HCT116 (cell line): ENCODE measurements around the gene FLNC. TPM values are rescaled to one million over a fixed set of nuclear protein-coding genes. Genes with fewer than 3 reads are reported as not detected.
A peak's percentile ranks its signal among the peaks of the same experiment; 100 is the strongest.

Experiments
- ATAC-seq: fragments of 200-7000 bp; cut with Tn5 transposase; 2 replicates; pipeline ENCODE4 v1.9.1; 2020; ENCODE audit warnings: mild to moderate bottlenecking, moderate library complexity
- BruUV-seq: library from RNA; stranded (reverse); fragments of 400-500 nt; replicated peaks from 2 replicates; lab custom pipeline; 2021; lab: Mats Ljungman, UMichigan
- CTCF ChIA-PET: fragments of 300-600 bp; sonication (Branson Sonifier 250); formaldehyde crosslinking; loops from one replicate; lab custom pipeline; 2021; ENCODE audit warnings: antibody characterized with exemption; lab: Charles Lee
- POLR2A ChIA-PET: fragments of 300-600, 350-600 bp; sonication (Branson Sonifier 250); formaldehyde crosslinking; loops from one replicate; lab custom pipeline; 2021; ENCODE audit warnings: antibody characterized with exemption; lab: Charles Lee
- RAD21 ChIA-PET, 2 experiments: fragments of 300-600 bp; sonication (Branson Sonifier 250); formaldehyde crosslinking; loops; one replicate each; lab custom pipeline; 2023; ENCODE audit warnings: low total read pairs in 2 of 2; ENCODE audit not compliant: uncharacterized antibody in 2 of 2, unreplicated experiment in 2 of 2, low non-redundant PET in 1 of 2; lab: Charles Lee
- DNase-seq: peaks from one replicate; pipeline ENCODE4 v3.0.0-alpha.2; 2010; ENCODE audit warnings: low read depth, low spot score
- H2AFZ ChIP-seq: fragments of 200-600 bp; shearing (Covaris generic), sonication (generic); 2 replicates; pipeline ENCODE4 v1.6.1; 2017; ENCODE audit warnings: low read depth, mixed run types, mixed read lengths, antibody characterized with exemption, low read length; ENCODE audit not compliant: poor library complexity, severe bottlenecking
- H3K27ac ChIP-seq: 2 replicates; pipeline ENCODE4 v1.5.1; 2012; ENCODE audit warnings: low read depth, low read length
- H3K27me3 ChIP-seq: fragments of 200-600 bp; sonication (generic); 2 replicates; pipeline ENCODE4 v1.6.1; 2016; ENCODE audit warnings: mixed run types, low read length, mixed read lengths; ENCODE audit not compliant: insufficient read depth
- H3K36me3 ChIP-seq, 2 experiments: fragments of 200-500 bp in 1 of 2; fragments of 200-600 bp in 1 of 2; sonication (Bioruptor generic) in 1 of 2; sonication (generic) in 1 of 2; 2 replicates each; pipeline versions ENCODE4 v1.5.1 to v1.6.1; 2014 to 2016; ENCODE audit warnings: low read length in 2 of 2, inconsistent platforms in 1 of 2, mixed read lengths in 1 of 2, mixed run types in 1 of 2; ENCODE audit not compliant: insufficient read depth in 2 of 2, control insufficient read depth in 1 of 2
- H3K4me1 ChIP-seq, 2 experiments: fragments of 200-600 bp in 1 of 2; sonication (generic) in 1 of 2; 2 replicates each; pipeline versions ENCODE4 v1.5.1 to v1.6.1; 2012 to 2017; ENCODE audit warnings: low read length in 2 of 2, inconsistent platforms in 1 of 2, mild to moderate bottlenecking in 1 of 2, mixed read lengths in 1 of 2, mixed run types in 1 of 2, moderate library complexity in 1 of 2; ENCODE audit not compliant: insufficient read depth in 2 of 2, control insufficient read depth in 1 of 2
- H3K4me2 ChIP-seq: fragments of 200-600 bp; sonication (generic); 2 replicates; pipeline ENCODE4 v1.6.1; 2017; ENCODE audit warnings: mixed run types, low read length, mixed read lengths
- H3K4me3 ChIP-seq, 2 experiments: fragments of 200-600 bp in 1 of 2; sonication (generic) in 1 of 2; replicated peaks in 1 of 2; 2 replicates each; pipeline ENCODE4 v1.5.1; 2011 to 2016; ENCODE audit warnings: low read length in 2 of 2, control low read depth in 1 of 2, low read depth in 1 of 2, mild to moderate bottlenecking in 1 of 2, mixed read lengths in 1 of 2, mixed run types in 1 of 2
- H3K79me2 ChIP-seq: fragments of 200-600 bp; sonication (generic); 2 replicates; pipeline ENCODE4 v1.6.1; 2017; ENCODE audit warnings: mild to moderate bottlenecking, mixed run types, low read length, moderate library complexity, mixed read lengths; ENCODE audit not compliant: insufficient read depth
- H3K9ac ChIP-seq: fragments of 200-600 bp; sonication (generic); 2 replicates; pipeline ENCODE4 v1.6.1; 2016; ENCODE audit warnings: low read length, mixed read lengths
- H3K9me2 ChIP-seq: fragments of 200-600 bp; sonication (generic), shearing (Covaris generic); 2 replicates; pipeline ENCODE4 v1.6.1; 2017; ENCODE audit warnings: mixed run types, mild to moderate bottlenecking, moderate library complexity; ENCODE audit not compliant: insufficient read depth
- H3K9me3 ChIP-seq, 2 experiments: fragments of 200-500 bp in 1 of 2; fragments of 200-600 bp in 1 of 2; sonication (Bioruptor generic) in 1 of 2; sonication (generic) in 1 of 2; 2 replicates each; pipeline ENCODE4 v1.6.1; 2014 to 2017; ENCODE audit warnings: low read length in 2 of 2, mixed read lengths in 2 of 2, inconsistent platforms in 1 of 2, low read depth in 1 of 2, mild to moderate bottlenecking in 1 of 2, mixed run types in 1 of 2, moderate library complexity in 1 of 2; ENCODE audit not compliant: control insufficient read depth in 1 of 2, insufficient read depth in 1 of 2
- H4K20me1 ChIP-seq: fragments of 200-600 bp; sonication (generic), shearing (Covaris generic); 2 replicates; pipeline ENCODE4 v1.6.1; 2017; ENCODE audit warnings: mixed run types, mild to moderate bottlenecking, moderate library complexity; ENCODE audit not compliant: insufficient read depth
- CBX3 ChIP-seq: IDR thresholded peaks from 2 replicates; pipeline ENCODE4 v1.6.1; 2012; ENCODE audit warnings: low read depth
- CTCF ChIP-seq, 3 experiments: fragments of 200-600 bp in 1 of 3; sonication (generic) in 1 of 3; IDR thresholded peaks in 2 of 3; conservative IDR thresholded peaks in 1 of 3; 2 replicates each; pipeline ENCODE4 v1.5.1; 2012 to 2017; ENCODE audit warnings: low read depth in 2 of 3, low read length in 2 of 3, antibody characterized with exemption in 1 of 3, borderline replicate concordance in 1 of 3, control low read depth in 1 of 3, mild to moderate bottlenecking in 1 of 3, mixed read lengths in 1 of 3, mixed run types in 1 of 3, moderate library complexity in 1 of 3; ENCODE audit not compliant: insufficient read depth in 1 of 3
- EZH2phosphoT487 ChIP-seq: fragments of 200-600 bp; IDR thresholded peaks from 2 replicates; pipeline ENCODE4 v1.6.1; 2018; ENCODE audit warnings: antibody characterized with exemption, borderline replicate concordance
- POLR2A ChIP-seq: IDR thresholded peaks from 2 replicates; pipeline ENCODE4 v1.7.0; 2011; ENCODE audit warnings: borderline replicate concordance; ENCODE audit not compliant: insufficient read depth, insufficient read length; ENCODE audit errors: extremely low read depth
- POLR2AphosphoS5 ChIP-seq: IDR thresholded peaks from 2 replicates; pipeline ENCODE4 v1.6.1; 2011; ENCODE audit warnings: mild to moderate bottlenecking, low read depth, low read length, moderate library complexity
- YY1 ChIP-seq: IDR thresholded peaks from 2 replicates; pipeline ENCODE4 v1.6.1; 2011; ENCODE audit warnings: low read length, low read depth, moderate library complexity, mild to moderate bottlenecking; ENCODE audit not compliant: insufficient replicate concordance; ENCODE audit errors: extremely low read depth
- ZBTB33 ChIP-seq: IDR thresholded peaks from 2 replicates; pipeline ENCODE4 v1.6.1; 2011; ENCODE audit warnings: mild to moderate bottlenecking, low read length, moderate library complexity; ENCODE audit not compliant: insufficient replicate concordance; ENCODE audit errors: extremely low read depth
- ZFX ChIP-seq: fragments of 450-650 bp; IDR thresholded peaks from 2 replicates; pipeline ENCODE4 v1.6.1; 2017
- intact Hi-C: fragments of 100-400 bp; cut with micrococcal nuclease; formaldehyde crosslinking; loops from 2 replicates; pipeline ENCODE4 v1.10.0; 2022
- total RNA-seq: library from RNA; stranded (reverse); gene quantifications from one replicate; pipeline ENCODE4 v1.2.1, GENCODE V29; 2021; ENCODE audit not compliant: unreplicated experiment

FLNC gene
- total RNA-seq, 1 experiment from 2014 or later, result 42.8 TPM

- TF ChIP-seq CTCF (IDR thresholded peaks at IDR 0.05 in 2 of 3, conservative IDR thresholded peaks at IDR 0.05 in 1 of 3; ENCODE audit: borderline replicate concordance in 1 of 3, insufficient read depth in 1 of 3, low read depth in 2 of 3, low read length in 2 of 3) (no peak), POLR2AphosphoS5 (no peak), CBX3 (no peak), ZBTB33 (no peak), POLR2A (no peak), EZH2phosphoT487 (no peak)
Observed at GRCh38 chr7:128882134-128882533, 51.9 kb downstream of the FLNC start (continued).

GRCh38 chr7:128883622-128884448, 53.6 kb downstream of the FLNC start:
- Histone ChIP-seq H3K9me3 (no peaks in the 10 kb centered on the region), H3K27me3 (no peaks in the 10 kb centered on the region), H3K36me3 (no peaks in the 10 kb centered on the region), H3K4me3 (no peak overlapping the region), H4K20me1 (no peaks in the 10 kb centered on the region), H3K4me1 (peaks cover 0 to 15% of the 10 kb centered on the region in 2 experiments; a peak in 2 of 4 replicates), H3K9me2 (no peaks in the 10 kb centered on the region), H2AFZ (no peak overlapping the region), H3K79me2 (no peaks in the 10 kb centered on the region), H3K4me2 (no peak overlapping the region), H3K9ac (no peak overlapping the region), H3K27ac (no peak overlapping the region)
- POLR2A ChIA-PET, result no interaction called here
- DNase-seq (peak; percentile 58), ATAC-seq (peak; percentile 71)
- intact Hi-C loops, result loop anchor here (1.0 to 5.0 kb wide), 3 partner anchors 90 to 457 kb away; no protein-coding TSS in a partner anchor
- no peak for TF ChIP-seq EZH2phosphoT487
- TF ChIP-seq CTCF (IDR thresholded peaks at IDR 0.05 in 2 of 3, conservative IDR thresholded peaks at IDR 0.05 in 1 of 3; ENCODE audit: borderline replicate concordance in 1 of 3, insufficient read depth in 1 of 3, low read depth in 2 of 3, low read length in 2 of 3), result peak in 2 of 3 experiments; percentile 83 to 97; a peak in 4 of 6 replicates
- TF ChIP-seq YY1, result peak; percentile 65
- peak; percentile 26; the same call in 1 of the 2 replicates for TF ChIP-seq ZFX
- RAD21 ChIA-PET, result interaction anchor here in 1 of 2 experiments (0.6 to 1.8 kb wide), 2 partner anchors 9 to 457 kb away, joined by 3 to 4 read pairs; no protein-coding TSS in a partner anchor
- no TSS peak for BruUV-seq
- CTCF ChIA-PET, result interaction anchor here (0.8 to 1.4 kb wide), 16 partner anchors 9 to 457 kb away, joined by 3 to 10 read pairs (median 4); partner anchors contain the start of genes ATP6V1F and CCDC136
